Coronary artery (tissue), 2 donors: ENCODE measurements around the gene CHST12.

Experiments
- DNase-seq: peaks from one replicate; pipeline ENCODE4 v3.0.0-alpha.2; 2017; ENCODE audit warnings: low spot score
- H3K27ac ChIP-seq, 2 donors: fragments of 200-600 bp; sonication (generic); one replicate each; pipeline ENCODE4 v1.5.1; 2016 to 2019
- H3K4me3 ChIP-seq: fragments of 200-600 bp; sonication (generic); 2 replicates; pipeline ENCODE4 v1.5.1; 2016; ENCODE audit warnings: mild to moderate bottlenecking, moderate library complexity
- TF ChIP-seq, protein P1 (sequence below): fragments of 200-600 bp; sonication (generic); IDR thresholded peaks from one replicate; pipeline ENCODE4 v1.5.1; 2019; ENCODE audit warnings: antibody characterized with exemption

CHST12 gene

DNA sequence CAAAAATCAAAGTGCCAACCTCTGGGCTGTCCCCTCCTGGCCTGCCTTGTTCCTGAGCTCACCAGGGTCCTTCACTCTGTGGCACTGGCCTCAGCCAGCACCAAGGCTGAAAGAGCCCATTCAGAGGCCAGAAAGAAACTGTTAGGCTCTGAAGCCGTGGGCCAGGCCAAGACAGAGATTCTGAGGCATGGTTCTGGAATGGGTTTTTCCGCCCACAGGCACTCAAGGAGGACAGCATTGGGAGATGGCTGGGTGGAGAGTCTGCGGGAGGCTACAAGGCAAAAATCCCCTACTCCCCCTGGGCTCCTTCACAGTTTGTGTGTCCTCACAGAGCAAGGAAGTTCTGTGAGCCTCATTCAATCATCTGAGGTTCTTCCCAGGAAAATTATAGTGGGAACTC lies 41.1 kb downstream of the CHST12 start:
- TF ChIP-seq, protein P1, sequence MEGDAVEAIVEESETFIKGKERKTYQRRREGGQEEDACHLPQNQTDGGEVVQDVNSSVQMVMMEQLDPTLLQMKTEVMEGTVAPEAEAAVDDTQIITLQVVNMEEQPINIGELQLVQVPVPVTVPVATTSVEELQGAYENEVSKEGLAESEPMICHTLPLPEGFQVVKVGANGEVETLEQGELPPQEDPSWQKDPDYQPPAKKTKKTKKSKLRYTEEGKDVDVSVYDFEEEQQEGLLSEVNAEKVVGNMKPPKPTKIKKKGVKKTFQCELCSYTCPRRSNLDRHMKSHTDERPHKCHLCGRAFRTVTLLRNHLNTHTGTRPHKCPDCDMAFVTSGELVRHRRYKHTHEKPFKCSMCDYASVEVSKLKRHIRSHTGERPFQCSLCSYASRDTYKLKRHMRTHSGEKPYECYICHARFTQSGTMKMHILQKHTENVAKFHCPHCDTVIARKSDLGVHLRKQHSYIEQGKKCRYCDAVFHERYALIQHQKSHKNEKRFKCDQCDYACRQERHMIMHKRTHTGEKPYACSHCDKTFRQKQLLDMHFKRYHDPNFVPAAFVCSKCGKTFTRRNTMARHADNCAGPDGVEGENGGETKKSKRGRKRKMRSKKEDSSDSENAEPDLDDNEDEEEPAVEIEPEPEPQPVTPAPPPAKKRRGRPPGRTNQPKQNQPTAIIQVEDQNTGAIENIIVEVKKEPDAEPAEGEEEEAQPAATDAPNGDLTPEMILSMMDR, result no peak
- DNase-seq, result no peak
- H3K4me3 ChIP-seq, result no peak overlapping the region
- peak overlapping the region in 1 of 2 donors; percentile 59 for H3K27ac ChIP-seq

DNA sequence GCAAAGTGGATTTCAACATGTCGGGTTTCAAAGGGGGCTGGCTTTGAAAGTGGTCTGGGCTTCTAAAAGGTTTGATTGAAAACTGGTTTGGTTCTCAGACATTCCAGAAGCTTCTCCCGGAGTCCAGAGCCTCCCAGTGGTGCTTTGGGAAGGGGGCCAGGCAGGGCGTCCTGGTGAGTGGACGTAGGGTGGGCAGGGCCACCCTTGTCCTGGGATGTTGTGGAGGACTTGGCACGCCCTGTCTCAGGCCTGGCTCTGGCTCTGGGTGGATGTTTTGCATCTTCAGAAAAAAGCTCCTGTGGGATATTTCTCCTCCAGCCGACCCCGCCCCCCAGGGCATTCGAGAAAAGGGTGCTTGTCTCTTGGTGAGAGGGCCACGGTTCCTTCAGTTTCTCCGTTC lies 41.6 kb downstream of the CHST12 start:
- Histone ChIP-seq H3K4me3 (no peak overlapping the region), H3K27ac (peak overlapping the region in 1 of 2 donors; percentile 59)
- TF ChIP-seq, protein P1, result no peak
- DNase-seq, result no peak

DNA sequence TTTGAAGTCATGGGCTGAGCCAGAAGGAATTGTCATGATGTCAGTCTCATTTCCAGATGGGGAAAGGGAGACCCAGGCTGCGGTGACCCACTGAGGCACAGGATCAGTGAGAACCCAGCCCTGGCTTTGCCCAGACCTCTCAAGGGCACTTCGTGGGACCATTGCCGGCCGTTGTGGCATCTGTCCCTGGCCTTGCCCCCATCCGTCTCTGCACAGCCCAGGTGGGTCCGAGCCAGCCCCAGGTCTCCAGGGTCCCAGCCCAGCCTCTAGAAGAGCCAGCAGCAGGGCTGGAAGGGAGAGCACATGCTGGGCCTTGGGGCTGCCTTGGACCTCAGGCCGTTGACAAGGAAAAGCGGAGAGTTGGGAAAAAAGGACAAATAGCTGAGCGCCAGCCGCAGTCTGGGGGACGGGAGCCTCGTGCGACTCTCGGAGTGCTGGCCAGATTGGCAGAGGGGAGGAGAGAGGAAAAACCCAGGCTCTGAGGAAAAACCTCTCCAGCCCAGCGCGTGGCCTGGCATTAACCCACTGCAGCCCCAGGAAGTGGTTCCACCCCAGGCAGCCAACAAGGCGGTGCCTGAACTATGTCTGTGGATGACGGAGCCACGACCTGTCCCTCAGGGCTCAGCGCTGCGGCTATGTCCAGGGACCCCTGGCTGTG lies 42.6 kb downstream of the CHST12 start:
- TF ChIP-seq, protein P1, result no peak
- no peak for DNase-seq
- Histone ChIP-seq H3K27ac (peak overlapping the region in 1 of 2 donors; percentile 59), H3K4me3 (no peak overlapping the region)

DNA sequence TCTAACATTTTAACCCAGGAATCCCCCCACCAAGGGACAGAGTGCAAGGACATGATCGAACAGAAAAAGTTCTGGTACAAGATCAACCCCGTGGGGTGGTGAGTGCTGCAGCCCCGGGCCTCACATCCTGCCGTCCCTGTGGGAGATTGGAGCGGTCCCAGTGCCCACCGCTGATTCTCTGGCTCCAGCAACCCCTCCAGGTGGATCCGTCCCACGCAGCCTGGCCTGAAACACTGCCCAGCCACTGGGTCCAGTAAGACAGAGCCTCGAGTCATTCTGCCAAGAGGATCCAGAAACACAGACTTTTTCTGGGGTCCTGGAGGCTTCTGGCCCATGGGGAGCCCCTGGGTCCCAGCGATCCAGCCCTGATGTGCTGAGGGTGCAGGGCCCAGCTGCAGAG lies 43.3 kb downstream of the CHST12 start:
- TF ChIP-seq, protein P1, result no peak
- peak overlapping the region in 1 of 2 donors; percentile 59 for H3K27ac ChIP-seq
- no peak for DNase-seq
- no peak overlapping the region for H3K4me3 ChIP-seq

DNA sequence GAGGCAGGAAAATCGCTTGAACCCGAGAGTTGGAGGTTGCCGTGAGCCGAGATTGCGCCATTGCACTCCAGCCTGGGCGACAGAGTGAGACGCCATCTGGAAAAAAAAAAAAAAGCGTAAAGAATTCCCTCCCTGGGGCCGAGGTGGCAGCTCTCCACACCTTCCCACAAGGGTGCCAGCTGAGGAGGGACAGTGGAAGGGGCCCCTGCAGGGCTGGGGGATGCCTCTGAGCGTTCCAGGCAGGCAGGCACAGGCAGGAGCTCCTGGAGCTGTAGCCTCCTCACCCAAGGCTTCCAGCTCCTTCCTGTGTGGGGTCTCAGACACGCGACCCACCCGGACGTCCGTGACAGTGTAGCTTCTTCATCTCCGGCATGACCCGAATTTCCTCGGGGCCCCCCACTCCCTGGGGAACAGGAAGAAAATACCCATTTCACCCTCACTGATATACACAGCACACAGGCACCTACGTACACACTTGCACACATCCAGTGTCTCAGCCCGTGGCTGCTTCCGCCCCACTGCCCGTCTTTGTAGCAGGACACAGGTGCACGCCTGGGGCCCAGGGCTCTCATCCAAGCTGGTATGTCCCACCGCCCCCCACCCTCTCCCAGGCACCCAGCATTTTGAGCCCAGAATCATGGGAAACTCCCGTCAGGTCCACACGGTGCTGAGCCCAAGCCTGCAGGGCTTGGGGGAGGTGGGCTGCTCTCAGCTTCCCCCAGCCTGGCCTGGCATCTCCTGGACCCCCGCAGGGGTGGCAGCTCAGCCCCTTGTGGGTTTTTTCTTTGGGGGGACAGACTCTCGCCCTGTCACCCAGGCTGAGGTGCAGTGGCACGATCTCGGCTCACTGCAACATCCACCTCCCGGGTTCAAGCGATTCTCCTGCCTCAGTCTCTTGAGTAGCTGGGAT lies 47.0 kb downstream of the CHST12 start:
- no peak overlapping the region for H3K4me3 ChIP-seq
- DNase-seq, result no peak
- TF ChIP-seq, protein P1, result no peak
- no peak overlapping the region for H3K27ac ChIP-seq

DNA sequence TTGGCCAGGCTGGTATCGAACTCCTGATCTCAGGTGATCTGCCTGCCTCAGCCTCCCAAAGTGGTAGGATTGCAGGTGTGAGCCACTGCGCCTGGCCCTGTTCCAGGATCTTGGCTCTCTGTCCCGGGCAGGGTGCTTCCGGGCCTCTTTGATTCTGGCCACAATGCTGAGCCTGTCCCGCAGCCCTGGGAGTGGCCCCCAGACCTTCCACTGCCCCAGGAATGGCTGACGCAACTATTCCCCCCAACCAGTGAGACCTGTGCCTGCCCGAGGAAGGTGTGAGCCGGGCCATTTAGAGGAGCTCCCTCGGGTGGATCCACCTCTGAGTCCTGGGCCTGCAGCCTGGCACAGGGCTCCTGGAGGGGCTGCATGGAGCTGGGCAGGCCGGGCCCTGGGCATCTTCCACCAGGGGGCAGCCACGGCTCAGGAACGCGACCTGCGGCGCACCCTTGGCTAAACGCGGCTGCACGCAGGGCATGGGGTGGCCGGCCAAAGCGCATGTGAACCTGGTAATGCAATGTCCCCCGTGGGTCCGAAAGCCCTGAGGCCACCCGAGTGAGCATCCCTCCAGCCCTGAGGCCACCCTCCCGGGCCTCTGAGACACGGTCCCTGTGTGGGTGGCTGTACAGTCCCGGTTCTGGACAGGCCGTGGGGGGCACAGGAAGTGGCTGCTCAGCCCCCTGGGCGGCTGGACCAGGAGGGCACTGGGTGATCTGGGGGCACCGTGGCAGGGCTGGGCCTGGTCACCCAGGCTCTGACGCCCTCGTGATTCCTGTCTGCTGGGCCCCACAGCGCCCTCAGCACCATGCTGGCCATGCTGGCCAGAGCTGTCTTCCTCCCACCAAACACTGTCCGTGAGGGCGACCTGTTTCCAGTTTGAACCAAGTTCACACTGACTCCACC lies 48.0 kb downstream of the CHST12 start:
- TF ChIP-seq, protein P1, result peak; percentile 89
- no peak for DNase-seq
- Histone ChIP-seq H3K4me3 (peak overlapping the region; percentile 72), H3K27ac (no peak overlapping the region)
